Aorta (tissue), 5 donors: Measurements from ENCODE around the gene NLK. TPM values are rescaled to one million over a fixed set of nuclear protein-coding genes. Genes with fewer than 3 reads are reported as not detected.
"Not testable (repeated sequence)": the region's sequence is repeated elsewhere in the genome, so short reads cannot be mapped to it uniquely, and the experiment has no call there.

Experiments
- ATAC-seq: fragments of 200-7000 bp; cut with Tn5 transposase; one replicate; pipeline ENCODE4 v1.9.1; 2022; ENCODE audit warnings: moderate library complexity; ENCODE audit not compliant: low FRiP score
- DNase-seq, 2 donors: peaks; one replicate each; pipeline ENCODE4 v3.0.0-alpha.2; 2020
- H3K27ac ChIP-seq, 2 donors: one replicate each; pipeline ENCODE4 v1.5.1; 2013; ENCODE audit warnings: low read length in 2 of 2, mild to moderate bottlenecking in 2 of 2, moderate library complexity in 2 of 2, control low read depth in 1 of 2, inconsistent platforms in 1 of 2, low read depth in 1 of 2
- H3K27me3 ChIP-seq, 2 donors: one replicate each; pipeline ENCODE4 v1.6.1; 2013; ENCODE audit warnings: control low read depth in 1 of 2, low read length in 1 of 2, mild to moderate bottlenecking in 1 of 2, moderate library complexity in 1 of 2; ENCODE audit not compliant: insufficient read depth in 2 of 2, control insufficient read depth in 1 of 2
- H3K36me3 ChIP-seq, 2 donors: one replicate each; pipeline ENCODE4 v1.6.1; 2013; ENCODE audit warnings: control low read depth in 1 of 2, low read length in 1 of 2, mild to moderate bottlenecking in 1 of 2; ENCODE audit not compliant: insufficient read depth in 2 of 2, control insufficient read depth in 1 of 2
- H3K4me1 ChIP-seq, 2 donors: one replicate each; pipeline ENCODE4 v1.6.1; 2013; ENCODE audit warnings: low read length in 2 of 2, control low read depth in 1 of 2, mild to moderate bottlenecking in 1 of 2, moderate library complexity in 1 of 2; ENCODE audit not compliant: insufficient read depth in 2 of 2, control insufficient read depth in 1 of 2
- H3K4me3 ChIP-seq, 2 donors: one replicate each; pipeline ENCODE4 v1.5.1; 2013; ENCODE audit warnings: low read length in 2 of 2, control low read depth in 1 of 2, mild to moderate bottlenecking in 1 of 2
- H3K9me3 ChIP-seq: one replicate; pipeline ENCODE4 v1.6.1; 2013; ENCODE audit warnings: mild to moderate bottlenecking, low read length; ENCODE audit not compliant: control insufficient read depth
- WGBS, 2 donors: extraction: QIAGEN DNeasy Blood & Tissue Kit; methylation state at CpG; one replicate each; pipeline ENCODE4 v1.1.7; 2013; 5-methylcytosine and 5-hydroxymethylcytosine counted together
- intact Hi-C, 2 donors: fragments of 100-400 bp; cut with DNase I; formaldehyde crosslinking; loops; one replicate each; pipeline versions ENCODE4 v1.14.2 to v1.15.0; 2022
- polyA plus RNA-seq, 2 donors: library from polyadenylated mRNA; stranded (reverse); fragments of 200-250 nt; gene quantifications; one replicate each; pipeline ENCODE4 v1.2.3, GENCODE V29; 2013
- total RNA-seq, 2 donors: library from RNA; stranded (reverse); fragmentation: NEBNext Ultra II Directional; extraction: Animal tissue kit (Norgen Biotek cat#: 25700); gene quantifications; one replicate each; pipeline ENCODE4 v1.2.1, GENCODE V29; 2021
- donor health status: healthy with polysubstance abuse.
- donor health status: Bipolar disorder and iron deficiency.
- donor health status: DM: no; HTN: no; CAD: no.
- donor health status: DM: no; HTN: no; CAD: no.
- donor health status: DM: yes; HTN: yes; CAD: no.

Gene NLK
- total and polyA plus RNA-seq, 4 donors = 5.5 to 17.2 (median 14.0) TPM

DNA sequence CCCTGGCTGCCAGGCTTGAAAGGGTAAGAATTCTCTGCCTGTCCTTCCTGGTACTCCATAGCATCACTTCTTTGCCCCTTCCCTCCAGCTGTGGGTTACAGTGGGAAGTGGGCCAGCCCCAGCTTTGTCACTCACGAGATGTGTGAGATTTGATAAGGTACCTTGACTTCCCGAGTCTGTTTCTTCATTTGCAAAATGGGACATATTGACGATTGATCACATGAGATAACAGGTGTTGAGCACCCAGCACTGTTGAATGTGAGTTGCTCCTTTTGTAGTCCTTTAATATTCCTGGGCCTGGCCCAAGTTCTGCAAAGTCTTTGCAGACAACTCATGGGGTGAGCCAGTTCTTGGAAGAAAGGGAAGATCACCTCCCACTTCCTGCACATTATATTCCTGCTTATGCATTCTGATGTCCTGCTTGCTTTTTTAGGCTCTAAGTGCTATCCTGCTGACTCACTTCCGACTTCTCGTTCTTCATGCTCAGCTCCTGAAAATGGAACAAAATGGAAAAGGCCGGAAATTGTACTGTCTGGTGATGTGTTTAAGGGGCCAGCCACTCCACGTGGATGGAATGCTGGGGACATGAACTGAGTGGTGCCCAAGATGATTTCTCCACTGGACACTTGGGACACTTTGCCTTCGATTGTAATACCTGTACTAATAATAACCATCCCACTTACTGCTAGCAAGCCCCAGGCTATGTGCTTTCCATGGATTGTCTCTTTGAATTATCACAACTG, 8.3 kb upstream of the NLK start:
- H3K4me3 ChIP-seq = no peak overlapping the region
- no peaks in the 10 kb centered on the region for H3K27me3 ChIP-seq
- DNase-seq (no peak), ATAC-seq (peak; percentile 22)
- H3K27ac ChIP-seq = no peak overlapping the region
- H3K36me3 ChIP-seq = no peaks in the 10 kb centered on the region
- H3K9me3 ChIP-seq = no peaks in the 10 kb centered on the region
- intact Hi-C loops = no loop called here
- no peaks in the 10 kb centered on the region for H3K4me1 ChIP-seq
- 59 to 64% methylated on average over 8 of the region's 8 CpGs for WGBS, 2 donors

DNA sequence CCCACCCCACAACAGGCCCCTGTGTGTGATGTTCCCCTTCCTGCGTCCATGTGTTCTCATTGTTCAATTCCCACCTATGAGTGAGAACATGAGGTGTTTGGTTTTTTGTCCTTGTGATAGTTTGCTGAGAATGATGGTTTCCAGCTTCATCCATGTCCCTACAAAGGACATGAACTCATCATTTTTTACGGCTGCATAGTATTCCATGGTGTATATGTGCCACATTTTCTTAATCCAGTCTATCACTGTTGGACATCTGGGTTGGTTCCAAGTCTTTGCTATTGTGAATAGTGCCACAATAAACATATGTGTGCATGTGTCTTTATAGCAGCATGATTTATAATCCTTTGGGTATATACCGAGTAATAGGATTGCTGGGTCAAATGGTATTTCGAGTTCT, 7.0 kb upstream of the NLK start:
- ATAC-seq, H3K9me3 ChIP-seq, H3K36me3 ChIP-seq, H3K4me1 ChIP-seq, DNase-seq, H3K27me3 ChIP-seq, intact Hi-C loops, H3K27ac ChIP-seq, H3K4me3 ChIP-seq: not testable (repeated sequence)
- WGBS, 2 donors = 68 to 84% methylated on average over 4 of the region's 4 CpGs

DNA sequence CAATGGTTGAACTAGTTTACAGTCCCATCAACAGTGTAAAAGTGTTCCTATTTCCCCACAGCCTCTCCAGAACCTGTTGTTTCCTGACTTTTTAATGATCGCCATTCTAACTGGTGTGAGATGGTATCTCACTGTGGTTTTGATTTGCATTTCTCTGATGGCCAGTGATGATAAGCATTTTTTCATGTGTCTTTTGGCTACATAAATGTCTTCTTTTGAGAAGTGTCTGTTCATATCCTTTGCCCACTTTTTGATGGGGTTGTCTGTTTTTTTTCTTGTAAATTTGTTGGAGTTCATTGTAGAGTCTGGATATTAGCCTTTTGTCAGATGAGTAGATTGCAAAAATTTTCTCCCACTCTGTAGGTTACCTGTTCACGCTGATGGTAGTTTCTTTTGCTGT, 6.6 kb upstream of the NLK start:
- H3K4me3 ChIP-seq, H3K4me1 ChIP-seq, intact Hi-C loops, H3K27ac ChIP-seq, DNase-seq, H3K36me3 ChIP-seq, ATAC-seq, H3K27me3 ChIP-seq, H3K9me3 ChIP-seq: not testable (repeated sequence)
- 91 to 94% methylated on average over 2 of the region's 2 CpGs for WGBS, 2 donors

DNA sequence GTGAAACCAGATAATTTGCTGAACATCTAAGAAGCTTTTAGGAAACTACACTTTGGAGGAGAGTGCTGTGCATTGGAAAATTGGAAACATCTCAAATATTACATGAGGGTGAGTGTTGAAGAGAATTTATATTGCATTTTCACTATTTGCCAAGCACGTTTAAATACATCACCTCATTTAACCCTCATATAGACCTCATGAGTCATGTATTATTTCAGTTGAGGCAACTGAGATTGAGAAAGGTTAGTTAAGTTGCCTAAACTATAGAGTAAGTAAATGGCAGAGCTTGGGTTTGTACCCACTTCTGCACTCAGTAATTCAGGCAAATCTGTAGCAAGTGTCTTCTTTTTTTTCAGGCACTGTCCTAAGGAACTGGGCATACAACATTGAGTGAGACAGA, 3.7 kb upstream of the NLK start:
- intact Hi-C loops = no loop called here
- no peaks in the 10 kb centered on the region for H3K36me3 ChIP-seq
- 6 to 13% methylated on average over 1 of the region's 1 CpG for WGBS, 2 donors
- no peak overlapping the region for H3K27ac ChIP-seq
- no peaks in the 10 kb centered on the region for H3K27me3 ChIP-seq
- H3K4me1 ChIP-seq = peaks cover 0 to 4% of the 10 kb centered on the region in 2 donors
- ATAC-seq (no peak), DNase-seq (no peak)
- H3K9me3 ChIP-seq = no peaks in the 10 kb centered on the region
- no peak overlapping the region for H3K4me3 ChIP-seq

DNA sequence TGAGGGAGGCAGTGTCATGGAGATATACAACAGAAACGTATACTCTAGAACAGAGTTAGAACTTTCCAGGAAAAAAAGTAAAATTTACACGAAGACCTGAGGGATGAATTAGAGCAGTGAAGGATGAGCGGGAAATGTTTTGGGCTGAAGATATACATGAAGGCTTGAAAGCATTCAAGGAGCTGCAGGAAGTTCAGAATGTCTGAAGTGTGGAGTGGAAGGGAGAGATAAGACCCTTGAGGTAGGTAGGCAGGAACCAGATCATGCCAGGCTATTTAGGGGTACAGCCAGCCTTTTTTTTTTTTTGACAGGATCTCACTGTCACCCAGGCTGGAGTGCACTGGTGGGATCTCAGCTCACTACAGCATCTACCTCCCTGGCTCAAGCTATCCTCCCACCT, 3.2 kb upstream of the NLK start:
- H3K4me3 ChIP-seq = no peak overlapping the region
- H3K27me3 ChIP-seq = no peaks in the 10 kb centered on the region
- peaks cover 0 to 5% of the 10 kb centered on the region in 2 donors for H3K4me1 ChIP-seq
- WGBS, 2 donors = 69 to 70% methylated on average over 3 of the region's 3 CpGs
- intact Hi-C loops = no loop called here
- DNase-seq = no peak
- ATAC-seq = no peak
- no peaks in the 10 kb centered on the region for H3K9me3 ChIP-seq
- H3K36me3 ChIP-seq = no peaks in the 10 kb centered on the region
- H3K27ac ChIP-seq = no peak overlapping the region

DNA sequence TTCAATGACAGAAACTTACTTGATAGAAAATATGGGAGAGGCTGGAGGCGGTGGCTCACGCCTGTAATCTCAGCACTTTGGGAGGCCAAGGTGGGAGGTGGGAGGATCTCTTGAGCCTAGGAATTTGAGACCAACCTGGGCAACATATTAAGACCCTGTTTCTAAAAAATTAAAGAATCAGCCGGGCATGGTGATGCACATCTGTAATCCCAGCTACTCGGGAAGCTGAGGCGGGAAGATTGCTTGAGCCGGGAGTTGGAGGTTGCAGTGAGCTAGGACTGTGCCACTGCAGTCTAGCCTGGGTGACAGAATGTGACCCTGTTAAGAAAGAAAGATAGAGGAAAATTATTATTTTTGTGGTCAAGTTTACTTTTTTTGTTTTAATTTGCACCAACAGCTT, 2.1 kb upstream of the NLK start:
- Histone ChIP-seq H3K4me1 (peaks cover 0 to 9% of the 10 kb centered on the region in 2 donors), H3K9me3 (no peaks in the 10 kb centered on the region), H3K36me3 (no peaks in the 10 kb centered on the region), H3K27ac (no peak overlapping the region), H3K27me3 (no peaks in the 10 kb centered on the region), H3K4me3 (no peak overlapping the region)
- ATAC-seq = no peak
- WGBS, 2 donors = 82 to 89% methylated on average over 6 of the region's 6 CpGs
- intact Hi-C loops = loop anchor here in 1 of 2 donors (10.0 kb wide), 1 partner anchor 294 kb away; the partner anchor contains the start of genes IFT20 and TNFAIP1
- no peak for DNase-seq

DNA sequence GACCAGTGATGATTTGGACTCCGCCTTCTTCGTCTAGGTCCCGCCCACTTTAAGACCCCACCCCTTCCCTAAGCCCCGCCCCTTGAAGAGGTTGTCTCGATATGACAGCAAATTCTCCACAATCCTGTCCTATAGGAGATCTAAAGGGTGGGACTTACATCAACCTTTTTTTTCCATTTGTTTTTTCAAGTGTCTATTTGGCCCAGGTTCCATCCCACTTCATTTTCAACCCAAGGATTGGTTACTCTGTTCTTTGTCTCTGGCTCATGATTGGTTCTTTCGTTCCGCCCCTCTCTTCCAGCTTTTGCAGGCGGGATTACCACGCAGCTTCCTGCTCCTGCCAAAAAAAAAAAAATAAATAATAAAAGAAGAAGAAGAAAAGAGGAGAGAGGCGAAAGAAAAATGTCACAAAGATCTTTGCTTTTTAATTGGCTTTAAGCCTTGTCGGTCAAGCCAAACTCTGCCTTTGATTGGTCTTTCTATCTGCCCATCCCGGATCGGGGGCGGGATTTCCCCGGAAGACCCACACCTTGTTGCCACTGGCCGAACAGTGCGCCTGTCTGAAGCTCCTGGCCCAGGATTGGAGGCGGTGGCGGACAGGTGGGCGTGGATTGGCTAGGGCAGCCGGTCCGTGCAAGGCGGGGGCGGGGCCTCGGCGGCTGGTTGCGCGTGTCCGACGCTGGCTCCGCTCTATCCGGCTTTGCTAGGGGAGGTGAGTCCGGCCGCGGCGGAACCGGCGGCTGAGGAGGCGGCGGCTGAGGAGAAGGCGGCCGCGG, 1.2 kb upstream of the NLK start:
- peak; percentile 100 for ATAC-seq
- 1% methylated on average over 34 to 43 of the region's 43 CpGs for WGBS, 2 donors
- intact Hi-C loops = loop anchor here in 1 of 2 donors (10.0 kb wide), 1 partner anchor 294 kb away; the partner anchor contains the start of genes IFT20 and TNFAIP1
- H3K36me3 ChIP-seq = no peaks in the 10 kb centered on the region
- H3K4me3 ChIP-seq = peak overlapping the region; percentile 86 to 92
- peak overlapping the region in 1 of 2 donors; percentile 48 for H3K27ac ChIP-seq
- no peaks in the 10 kb centered on the region for H3K27me3 ChIP-seq
- peak; percentile 99 to 100 for DNase-seq
- H3K9me3 ChIP-seq = no peaks in the 10 kb centered on the region
- peaks cover 0 to 9% of the 10 kb centered on the region in 2 donors for H3K4me1 ChIP-seq

DNA sequence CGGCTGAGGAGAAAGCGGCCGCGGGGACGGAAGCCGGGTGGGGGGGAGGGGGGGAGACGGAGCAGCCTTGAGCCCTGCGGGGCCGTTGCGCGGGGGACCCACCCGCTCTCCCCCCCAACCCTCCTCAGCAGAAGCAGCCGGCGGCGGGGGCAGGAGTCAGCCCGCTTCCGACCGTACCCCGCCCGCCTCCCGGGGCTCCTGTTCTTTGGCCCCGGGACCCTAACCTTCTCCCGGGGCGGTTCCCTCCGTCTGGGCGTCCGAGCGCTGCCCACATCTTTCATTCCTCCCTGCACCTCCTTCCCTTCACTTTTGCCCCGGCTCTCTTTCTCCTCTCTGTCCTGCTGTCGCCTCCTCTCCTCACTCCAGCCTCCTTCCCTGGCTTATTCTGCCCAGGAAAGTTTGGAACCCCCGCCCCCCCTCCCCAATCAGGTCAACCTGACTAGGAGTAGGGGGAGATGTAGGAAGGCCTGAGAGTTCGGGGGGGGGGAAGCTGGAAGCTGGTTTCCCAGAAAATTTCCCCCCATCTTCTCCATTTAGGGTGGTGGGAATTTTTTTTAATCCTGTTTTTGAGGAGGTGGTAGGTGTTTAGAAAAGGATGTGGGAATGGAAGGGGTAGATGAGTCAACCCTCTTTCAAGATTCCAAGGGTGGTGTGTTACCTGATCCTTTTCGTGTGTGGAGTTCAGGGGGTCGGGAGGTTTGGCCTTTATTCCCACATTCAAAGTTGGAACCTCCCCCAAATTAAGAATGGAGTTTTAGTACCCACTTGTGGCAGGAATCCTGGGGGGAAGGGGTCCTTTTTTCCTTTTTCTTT, 427 bp upstream of the NLK start:
- H3K36me3 ChIP-seq = no peaks in the 10 kb centered on the region
- H3K27me3 ChIP-seq = no peaks in the 10 kb centered on the region
- H3K9me3 ChIP-seq = no peaks in the 10 kb centered on the region
- peak; percentile 19 for ATAC-seq
- no peak for DNase-seq
- H3K4me3 ChIP-seq = peak overlapping the region; percentile 86 to 92
- peak overlapping the region in 1 of 2 donors; percentile 48 for H3K27ac ChIP-seq
- 1 to 2% methylated on average over 21 to 34 of the region's 34 CpGs for WGBS, 2 donors
- peaks cover 0 to 13% of the 10 kb centered on the region in 2 donors for H3K4me1 ChIP-seq
- intact Hi-C loops = loop anchor here in 1 of 2 donors (10.0 kb wide), 1 partner anchor 293 kb away; the partner anchor contains the start of genes IFT20 and TNFAIP1
